HepG2 (cell line): ENCODE data around the gene CLN6. TPM values are rescaled to one million over a fixed set of nuclear protein-coding genes. Genes with fewer than 3 reads are reported as not detected.
A peak's percentile ranks its signal among the peaks of the same experiment; 100 is the strongest.

ENCODE experiments used
- ARNT ChIP-seq: fragments of 450-650 bp; IDR thresholded peaks from 2 replicates; pipeline ENCODE4 v1.6.1; 2017
- ATRX ChIP-seq: sonication (generic); formaldehyde crosslinking; IDR thresholded peaks from 2 replicates; pipeline ENCODE4 v1.4.0; 2020; ENCODE audit warnings: missing genetic modification reagents, borderline replicate concordance
- CCDC6 ChIP-seq: sonication (generic); formaldehyde crosslinking; IDR thresholded peaks from 2 replicates; pipeline ENCODE4 v1.8.1; 2022; ENCODE audit warnings: mild to moderate bottlenecking, missing genetic modification reagents, moderate library complexity
- CEBPG ChIP-seq: IDR thresholded peaks from 2 replicates; pipeline ENCODE4 v1.6.1; 2016
- DPF2 ChIP-seq: sonication (generic); formaldehyde crosslinking; IDR thresholded peaks from 2 replicates; pipeline ENCODE4 v1.4.0; 2020; ENCODE audit warnings: mild to moderate bottlenecking, low read depth, missing genetic modification reagents, borderline replicate concordance
- GATAD2A ChIP-seq: IDR thresholded peaks from 2 replicates; pipeline ENCODE4 v1.6.1; 2016
- GFI1 ChIP-seq: sonication (generic); formaldehyde crosslinking; IDR thresholded peaks from 2 replicates; pipeline ENCODE4 v1.5.0; 2020; ENCODE audit warnings: missing genetic modification reagents, mild to moderate bottlenecking, borderline replicate concordance
- HHEX ChIP-seq: IDR thresholded peaks from 2 replicates; pipeline ENCODE4 v1.6.1; 2016; ENCODE audit warnings: control low read depth
- LCORL ChIP-seq, 2 experiments: fragments of 450-650 bp in 1 of 2; sonication (generic) in 1 of 2; formaldehyde crosslinking in 1 of 2; IDR thresholded peaks; 2 replicates each; pipeline versions ENCODE4 v1.5.0 to v1.6.1; 2017 to 2020; ENCODE audit warnings: antibody characterized with exemption in 1 of 2, missing genetic modification reagents in 1 of 2
- MEF2D ChIP-seq: sonication (generic); formaldehyde crosslinking; IDR thresholded peaks from 2 replicates; pipeline ENCODE4 v1.5.1; 2020; ENCODE audit warnings: mild to moderate bottlenecking, missing genetic modification reagents
- RARG ChIP-seq: sonication (generic); formaldehyde crosslinking; IDR thresholded peaks from 2 replicates; pipeline ENCODE4 v1.4.0; 2020; ENCODE audit warnings: low read depth, mild to moderate bottlenecking, missing genetic modification reagents
- RXRA ChIP-seq: sonication (generic); formaldehyde crosslinking; IDR thresholded peaks from 2 replicates; pipeline ENCODE4 v1.5.1; 2020; ENCODE audit warnings: missing genetic modification reagents
- SP4 ChIP-seq: sonication (generic); formaldehyde crosslinking; IDR thresholded peaks from 2 replicates; pipeline ENCODE4 v1.8.1; 2023; ENCODE audit warnings: mild to moderate bottlenecking, missing genetic modification reagents
- TAF15 ChIP-seq: fragments of 200-400 bp; formaldehyde crosslinking; IDR thresholded peaks from one replicate; pipeline ENCODE4 v1.6.1; 2018; ENCODE audit warnings: mild to moderate bottlenecking, low read depth, low read length; ENCODE audit not compliant: poor library complexity, severe bottlenecking
- TOPORS ChIP-seq: sonication (generic); formaldehyde crosslinking; IDR thresholded peaks from 2 replicates; pipeline ENCODE4 v1.8.0; 2023; ENCODE audit warnings: mild to moderate bottlenecking, missing genetic modification reagents
- ZBTB8A ChIP-seq: sonication (generic); formaldehyde crosslinking; IDR thresholded peaks from 2 replicates; pipeline ENCODE4 v1.4.0; 2020; ENCODE audit warnings: mild to moderate bottlenecking, low read depth, missing genetic modification reagents, borderline replicate concordance
- ZMYM2 ChIP-seq: sonication (generic); formaldehyde crosslinking; IDR thresholded peaks from 2 replicates; pipeline ENCODE4 v1.8.0; 2022; ENCODE audit warnings: mild to moderate bottlenecking, missing genetic modification reagents
- ZNF232 ChIP-seq: sonication (generic); formaldehyde crosslinking; IDR thresholded peaks from 2 replicates; pipeline ENCODE4 v1.4.0; 2020; ENCODE audit warnings: missing genetic modification reagents, borderline replicate concordance
- ZNF34 ChIP-seq: sonication (generic); formaldehyde crosslinking; IDR thresholded peaks from 2 replicates; pipeline ENCODE4 v1.4.0; 2020; ENCODE audit warnings: mild to moderate bottlenecking, missing genetic modification reagents, borderline replicate concordance
- ZNF615 ChIP-seq: sonication (generic); formaldehyde crosslinking; IDR thresholded peaks from 2 replicates; pipeline ENCODE4 v1.5.0; 2020; ENCODE audit warnings: mild to moderate bottlenecking, missing genetic modification reagents, borderline replicate concordance
- ZNF879 ChIP-seq: sonication (generic); formaldehyde crosslinking; IDR thresholded peaks from 2 replicates; pipeline ENCODE4 v1.8.1; 2023; ENCODE audit warnings: missing genetic modification reagents
- ZSCAN9 ChIP-seq: IDR thresholded peaks from 2 replicates; pipeline ENCODE4 v1.6.1; 2016; ENCODE audit warnings: borderline replicate concordance
- polyA plus RNA-seq, 8 experiments: library from polyadenylated mRNA; depleted of rRNA in 3 of 8; stranded (reverse) in 7 of 8; unstranded in 1 of 8; fragments of >200 nt; fragmentation: Illumina TruSeq in 4 of 8; extraction: Trizol in 4 of 8; gene quantifications; 2 replicates each; pipeline versions ENCODE4 v1.2.1 to v1.2.3, GENCODE V29; 2011 to 2016; ENCODE audit warnings: low read depth in 4 of 8, missing spikeins in 1 of 8, mixed read lengths in 1 of 8; ENCODE audit not compliant: insufficient read depth in 1 of 8
- total RNA-seq, 5 experiments: library from RNA; depleted of rRNA; stranded (reverse); fragments of >200 nt; fragmentation: Illumina TruSeq; extraction: Trizol; gene quantifications; 2 replicates each; pipeline ENCODE4 v1.2.3, GENCODE V29; 2016; ENCODE audit warnings: low read depth in 1 of 5
- TF ChIP-seq, protein P1 (sequence below): sonication (generic); formaldehyde crosslinking; IDR thresholded peaks from 2 replicates; pipeline ENCODE4 v1.4.0; 2020; ENCODE audit warnings: missing genetic modification reagents
- TF ChIP-seq, protein P2 (sequence below): sonication (generic); formaldehyde crosslinking; IDR thresholded peaks from 2 replicates; pipeline ENCODE4 v1.5.1; 2020; ENCODE audit warnings: missing genetic modification reagents, mild to moderate bottlenecking, borderline replicate concordance
- TF ChIP-seq, protein P3 (sequence below): sonication (generic); formaldehyde crosslinking; IDR thresholded peaks from 2 replicates; pipeline ENCODE4 v1.4.0; 2020; ENCODE audit warnings: missing genetic modification reagents
- TF ChIP-seq, protein P4 (sequence below): sonication (generic); formaldehyde crosslinking; IDR thresholded peaks from 2 replicates; pipeline ENCODE4 v1.8.0; 2022; ENCODE audit warnings: mild to moderate bottlenecking, missing genetic modification reagents, borderline replicate concordance

Gene CLN6
- total and polyA plus RNA-seq, 2 of the 13 experiments (the other 11 are each of a cell fraction or from before 2014, with no cell fraction given): 24.9 to 27.1 TPM

DNA sequence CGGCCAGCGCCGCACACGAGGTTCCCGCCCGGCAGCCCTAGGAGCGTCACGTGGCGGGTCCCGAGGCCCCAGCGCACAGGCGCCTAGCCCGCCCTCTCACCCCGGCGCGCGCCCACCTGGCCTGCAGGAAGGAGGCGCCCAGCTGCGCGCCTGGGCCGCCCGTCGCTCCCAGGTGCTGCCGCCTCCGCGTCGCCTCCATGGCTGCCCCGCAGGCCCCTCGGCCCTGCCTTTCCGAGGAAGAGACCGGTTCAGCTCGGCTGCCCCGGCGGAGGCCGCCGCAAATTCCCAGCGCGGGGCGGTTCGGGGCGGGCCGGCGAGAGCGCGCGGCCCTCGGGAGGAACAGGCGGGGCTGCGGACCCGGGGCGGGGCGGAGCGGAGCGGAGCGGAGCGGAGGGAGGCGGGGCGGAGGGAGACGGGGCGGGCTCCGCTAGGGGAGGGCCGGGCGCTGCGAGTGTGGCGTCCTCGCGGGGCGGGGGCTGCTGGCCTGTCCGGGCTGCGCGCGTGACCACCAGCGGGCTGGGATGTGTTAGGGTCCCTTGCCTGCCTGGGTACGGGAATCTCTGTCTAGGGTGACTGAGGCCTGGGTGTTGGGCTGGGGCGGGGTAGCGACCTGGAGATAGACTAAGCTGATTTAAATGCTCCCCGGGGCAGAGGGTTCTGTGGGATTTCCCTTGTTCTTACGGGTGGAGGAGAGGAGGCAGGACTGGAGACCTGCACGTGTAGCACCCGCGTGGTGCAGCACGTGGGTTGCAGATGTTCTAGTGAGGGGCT is at the start of gene CLN6 (continued):
- TF ChIP-seq RXRA (no peak), ZNF34 (CRISPR knock-in tag) (no peak), GFI1 (peak; percentile 78; the same call in 1 of the 2 replicates), HHEX (CRISPR knock-in tag) (no peak), ZNF232 (peak; percentile 84; the same call in 1 of the 2 replicates), ATRX (no peak), ARNT (no peak), ZBTB8A (CRISPR knock-in tag) (no peak), GATAD2A (CRISPR knock-in tag) (no peak), MEF2D (CRISPR knock-in tag) (no peak), TAF15 (no peak), TOPORS (CRISPR knock-in tag) (no peak; the same call in 1 of the 2 replicates), ZNF615 (CRISPR knock-in tag) (no peak), ZSCAN9 (CRISPR knock-in tag) (peak; percentile 25; the same call in 1 of the 2 replicates), ZMYM2 (CRISPR knock-in tag) (no peak), ZNF879 (CRISPR knock-in tag) (peak; percentile 66; the same call in 1 of the 2 replicates), LCORL (IDR thresholded peaks at IDR 0.05) (no peak), LCORL (CRISPR knock-in tag; IDR thresholded peaks at IDR 0.05) (no peak), RARG (CRISPR knock-in tag) (no peak), CEBPG (CRISPR knock-in tag) (no peak), CCDC6 (peak; percentile 72; the same call in 1 of the 2 replicates), DPF2 (CRISPR knock-in tag) (no peak), SP4 (peak; percentile 62)
- TF ChIP-seq, protein P1, sequence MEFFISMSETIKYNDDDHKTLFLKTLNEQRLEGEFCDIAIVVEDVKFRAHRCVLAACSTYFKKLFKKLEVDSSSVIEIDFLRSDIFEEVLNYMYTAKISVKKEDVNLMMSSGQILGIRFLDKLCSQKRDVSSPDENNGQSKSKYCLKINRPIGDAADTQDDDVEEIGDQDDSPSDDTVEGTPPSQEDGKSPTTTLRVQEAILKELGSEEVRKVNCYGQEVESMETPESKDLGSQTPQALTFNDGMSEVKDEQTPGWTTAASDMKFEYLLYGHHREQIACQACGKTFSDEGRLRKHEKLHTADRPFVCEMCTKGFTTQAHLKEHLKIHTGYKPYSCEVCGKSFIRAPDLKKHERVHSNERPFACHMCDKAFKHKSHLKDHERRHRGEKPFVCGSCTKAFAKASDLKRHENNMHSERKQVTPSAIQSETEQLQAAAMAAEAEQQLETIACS (CRISPR knock-in tag): peak; percentile 91
- TF ChIP-seq, protein P2, sequence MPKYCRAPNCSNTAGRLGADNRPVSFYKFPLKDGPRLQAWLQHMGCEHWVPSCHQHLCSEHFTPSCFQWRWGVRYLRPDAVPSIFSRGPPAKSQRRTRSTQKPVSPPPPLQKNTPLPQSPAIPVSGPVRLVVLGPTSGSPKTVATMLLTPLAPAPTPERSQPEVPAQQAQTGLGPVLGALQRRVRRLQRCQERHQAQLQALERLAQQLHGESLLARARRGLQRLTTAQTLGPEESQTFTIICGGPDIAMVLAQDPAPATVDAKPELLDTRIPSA: peak; percentile 66; the same call in 1 of the 2 replicates
- TF ChIP-seq, protein P3, sequence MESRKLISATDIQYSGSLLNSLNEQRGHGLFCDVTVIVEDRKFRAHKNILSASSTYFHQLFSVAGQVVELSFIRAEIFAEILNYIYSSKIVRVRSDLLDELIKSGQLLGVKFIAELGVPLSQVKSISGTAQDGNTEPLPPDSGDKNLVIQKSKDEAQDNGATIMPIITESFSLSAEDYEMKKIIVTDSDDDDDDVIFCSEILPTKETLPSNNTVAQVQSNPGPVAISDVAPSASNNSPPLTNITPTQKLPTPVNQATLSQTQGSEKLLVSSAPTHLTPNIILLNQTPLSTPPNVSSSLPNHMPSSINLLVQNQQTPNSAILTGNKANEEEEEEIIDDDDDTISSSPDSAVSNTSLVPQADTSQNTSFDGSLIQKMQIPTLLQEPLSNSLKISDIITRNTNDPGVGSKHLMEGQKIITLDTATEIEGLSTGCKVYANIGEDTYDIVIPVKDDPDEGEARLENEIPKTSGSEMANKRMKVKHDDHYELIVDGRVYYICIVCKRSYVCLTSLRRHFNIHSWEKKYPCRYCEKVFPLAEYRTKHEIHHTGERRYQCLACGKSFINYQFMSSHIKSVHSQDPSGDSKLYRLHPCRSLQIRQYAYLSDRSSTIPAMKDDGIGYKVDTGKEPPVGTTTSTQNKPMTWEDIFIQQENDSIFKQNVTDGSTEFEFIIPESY (CRISPR knock-in tag): no peak; the same call in 1 of the 2 replicates
- TF ChIP-seq, protein P4, sequence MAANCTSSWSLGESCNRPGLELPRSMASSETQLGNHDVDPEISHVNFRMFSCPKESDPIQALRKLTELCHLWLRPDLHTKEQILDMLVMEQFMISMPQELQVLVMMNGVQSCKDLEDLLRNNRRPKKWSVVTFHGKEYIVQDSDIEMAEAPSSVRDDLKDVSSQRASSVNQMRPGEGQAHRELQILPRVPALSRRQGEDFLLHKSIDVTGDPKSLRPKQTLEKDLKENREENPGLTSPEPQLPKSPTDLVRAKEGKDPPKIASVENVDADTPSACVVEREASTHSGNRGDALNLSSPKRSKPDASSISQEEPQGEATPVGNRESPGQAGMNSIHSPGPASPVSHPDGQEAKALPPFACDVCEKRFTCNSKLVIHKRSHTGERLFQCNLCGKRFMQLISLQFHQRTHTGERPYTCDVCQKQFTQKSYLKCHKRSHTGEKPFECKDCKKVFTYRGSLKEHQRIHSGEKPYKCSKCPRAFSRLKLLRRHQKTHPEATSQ: no peak; the same call in 1 of the 2 replicates
